ENCODE results near the gene LY6G6F. TPM values are rescaled to one million over a fixed set of nuclear protein-coding genes. Genes with fewer than 3 reads are reported as not detected.
A peak's percentile ranks its signal among the peaks of the same experiment; 100 is the strongest.
"Not testable (repeated sequence)": the region's sequence is repeated elsewhere in the genome, so short reads cannot be mapped to it uniquely, and the experiment has no call there.

The LY6G6F gene
- total and polyA plus RNA-seq, 2 experiments from 2014 or later = not detected

DNA sequence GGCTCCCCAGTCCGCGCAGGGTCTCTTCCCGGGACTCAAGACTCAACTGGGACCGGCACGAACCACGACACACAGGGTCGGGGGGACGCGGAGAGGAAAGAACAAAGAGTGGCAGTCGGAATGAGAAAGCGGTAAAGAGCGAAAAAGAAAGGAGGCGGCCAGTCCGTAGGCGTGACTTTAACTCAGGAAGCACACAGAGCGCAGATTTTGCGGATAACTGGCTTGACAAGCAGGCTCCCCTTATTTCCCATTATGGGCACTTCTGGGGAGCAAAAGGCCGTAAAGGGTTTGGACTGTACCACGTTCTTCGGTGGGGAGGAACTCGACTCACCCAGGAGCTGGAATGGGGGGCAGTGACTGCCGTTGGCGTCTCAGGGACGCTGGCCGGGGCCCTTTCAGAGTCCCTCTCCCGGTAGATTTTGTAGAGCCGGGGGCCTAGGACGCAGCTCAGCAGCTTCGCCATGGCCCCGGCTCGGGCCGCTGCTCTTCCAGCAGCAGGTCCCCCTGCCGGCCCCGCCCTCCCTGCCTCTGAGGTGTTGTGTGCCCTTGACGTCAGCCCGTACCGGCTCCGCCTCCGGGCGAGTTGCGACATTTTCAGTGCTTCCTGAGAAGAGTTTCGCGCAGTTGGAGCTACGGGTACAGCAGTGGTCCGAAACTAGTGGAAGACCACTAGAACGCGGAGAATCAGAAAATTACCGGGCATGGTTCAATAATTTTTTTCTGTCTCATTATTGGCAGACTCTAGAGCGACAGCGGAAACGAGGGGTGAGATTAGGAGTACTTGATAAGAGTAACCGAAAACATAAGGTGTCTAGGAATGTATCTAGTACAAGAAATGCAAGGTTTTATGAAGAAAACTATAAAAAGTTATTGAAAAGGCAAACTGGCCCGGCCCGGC, 3.6 kb upstream of the LY6G6F start, which contains the start of gene ABHD16A:
ABHD16A (minus strand) TSS at position 506 of the 898 bp plus-strand sequence; CDS start at position 463, 43 bp downstream.
- peak within 1 kb of the TSS; percentile 90 for H3K27ac ChIP-seq
- H3K79me2 ChIP-seq (ENCODE audit: insufficient read depth) = peaks cover 36% of the 10 kb centered on the region
- in situ Hi-C loops (cut with MboI) = no loop called here
- H3K9ac ChIP-seq = peak within 1 kb of the TSS; percentile 86
- TF ChIP-seq EZH2phosphoT487 (IDR thresholded peaks at IDR 0.05; ENCODE audit: insufficient read depth, low read depth) (no peak), EZH2 (IDR thresholded peaks at IDR 0.05; ENCODE audit: insufficient read depth, poor library complexity, severe bottlenecking) (no peak)
- H3F3A ChIP-seq (ENCODE audit: insufficient read depth) = no peaks in the 10 kb centered on the region
- peaks cover 6% of the 10 kb centered on the region; the same call in 1 of the 2 replicates for H3K36me3 ChIP-seq (ENCODE audit: low read depth)
- H3K27me3 ChIP-seq (replicated peaks; ENCODE audit: insufficient read depth) = no peaks in the 10 kb centered on the region
- no peaks in the 10 kb centered on the region for H4K20me1 ChIP-seq (ENCODE audit: insufficient read depth)
- no peaks in the 10 kb centered on the region for H3K9me2 ChIP-seq (ENCODE audit: insufficient read depth)
- peaks cover 8% of the 10 kb centered on the region for H3K4me1 ChIP-seq (ENCODE audit: insufficient read depth)
- peak within 1 kb of the TSS; percentile 99 for H3K4me2 ChIP-seq (ENCODE audit: unreplicated experiment)
- no peaks in the 10 kb centered on the region for H3K9me3 ChIP-seq (ENCODE audit: low read depth)
- peak; percentile 99 for DNase-seq
- peak within 1 kb of the TSS; percentile 96 for H2AFZ ChIP-seq
- H3K4me3 ChIP-seq = peak within 1 kb of the TSS; percentile 96
- 2% methylated on average over 48 to 54 of the region's 54 CpGs for WGBS, 2 experiments (ENCODE audit: low coverage in 1 of 2, low lambda C conversion rate in 2 of 2, missing lambda C conversion rate in 2 of 2)

GRCh38 chr6:31705931-31706330, 735 bp upstream of the LY6G6F start:
- in situ Hi-C loops (cut with MboI) = no loop called here
- no peak overlapping the region for H3K27ac ChIP-seq
- no peak overlapping the region for H3K9ac ChIP-seq

DNA sequence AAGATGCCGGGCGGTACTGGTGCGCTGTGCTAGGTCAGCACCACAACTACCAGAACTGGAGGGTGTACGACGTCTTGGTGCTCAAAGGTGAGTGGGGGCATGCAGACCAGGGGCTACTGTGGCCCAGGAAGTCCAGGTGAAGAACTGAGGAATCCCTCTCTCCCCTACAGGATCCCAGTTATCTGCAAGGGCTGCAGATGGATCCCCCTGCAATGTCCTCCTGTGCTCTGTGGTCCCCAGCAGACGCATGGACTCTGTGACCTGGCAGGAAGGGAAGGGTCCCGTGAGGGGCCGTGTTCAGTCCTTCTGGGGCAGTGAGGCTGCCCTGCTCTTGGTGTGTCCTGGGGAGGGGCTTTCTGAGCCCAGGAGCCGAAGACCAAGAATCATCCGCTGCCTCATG, 1.0 kb downstream of the LY6G6F start:
- in situ Hi-C loops (cut with MboI) = no loop called here
- WGBS, 2 experiments (ENCODE audit: low coverage in 1 of 2, low lambda C conversion rate in 2 of 2, missing lambda C conversion rate in 2 of 2) = 77 to 78% methylated on average over 10 of the region's 10 CpGs
- H3K27ac ChIP-seq = no peak overlapping the region

More at GRCh38 chr6:31705931-31706330, 735 bp upstream of the LY6G6F start:
- Histone ChIP-seq H3K79me2 (ENCODE audit: insufficient read depth) (peaks cover 19% of the 10 kb centered on the region), H3K4me3 (no peak overlapping the region), H4K20me1 (ENCODE audit: insufficient read depth) (no peaks in the 10 kb centered on the region), H3K9me2 (ENCODE audit: insufficient read depth) (no peaks in the 10 kb centered on the region), H3K4me1 (ENCODE audit: insufficient read depth) (peaks cover 8% of the 10 kb centered on the region), H3K27me3 (replicated peaks; ENCODE audit: insufficient read depth) (no peaks in the 10 kb centered on the region), H3K9me3 (ENCODE audit: low read depth) (no peaks in the 10 kb centered on the region), H3K4me2 (ENCODE audit: unreplicated experiment) (no peak overlapping the region), H2AFZ (no peak overlapping the region), H3K36me3 (ENCODE audit: low read depth) (no peaks in the 10 kb centered on the region), H3F3A (ENCODE audit: insufficient read depth) (no peaks in the 10 kb centered on the region)
- DNase-seq = no peak
- no peak for TF ChIP-seq EZH2 (IDR thresholded peaks at IDR 0.05; ENCODE audit: insufficient read depth, poor library complexity, severe bottlenecking)
- no peak for TF ChIP-seq EZH2phosphoT487 (IDR thresholded peaks at IDR 0.05; ENCODE audit: insufficient read depth, low read depth)
- WGBS, 2 experiments (ENCODE audit: low coverage in 1 of 2, low lambda C conversion rate in 2 of 2, missing lambda C conversion rate in 2 of 2) = 78 to 82% methylated on average over 5 to 6 of the region's 6 CpGs

DNA sequence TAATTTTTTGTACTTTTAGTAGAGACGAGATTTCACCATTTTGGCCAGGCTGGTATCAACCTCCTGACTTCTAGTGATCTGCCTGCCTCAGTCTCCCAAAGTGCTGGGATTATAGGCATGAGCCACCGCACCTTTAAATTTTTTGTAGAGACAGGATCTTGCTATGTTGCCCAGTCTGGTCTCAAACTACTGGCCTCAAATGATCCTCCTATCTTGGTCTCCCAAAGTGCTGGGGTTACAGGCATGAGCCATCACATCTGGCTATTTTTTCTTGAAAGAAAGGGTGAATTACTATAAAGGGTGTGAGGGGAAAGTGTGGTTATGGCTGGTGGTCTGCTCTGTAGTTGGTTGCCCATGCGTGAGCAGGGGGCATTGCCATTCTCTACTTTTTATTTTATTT, 1.6 kb downstream of the LY6G6F start:
- Histone ChIP-seq H3K9me3 (ENCODE audit: low read depth) (no peaks in the 10 kb centered on the region), H3K27me3 (replicated peaks; ENCODE audit: insufficient read depth) (no peaks in the 10 kb centered on the region), H3K79me2 (ENCODE audit: insufficient read depth) (no peaks in the 10 kb centered on the region), H3K4me3 (no peak overlapping the region), H3K4me1 (ENCODE audit: insufficient read depth) (no peaks in the 10 kb centered on the region), H4K20me1 (ENCODE audit: insufficient read depth) (no peaks in the 10 kb centered on the region), H2AFZ (no peak overlapping the region), H3K36me3 (ENCODE audit: low read depth) (no peaks in the 10 kb centered on the region), H3F3A (ENCODE audit: insufficient read depth) (no peaks in the 10 kb centered on the region), H3K4me2 (ENCODE audit: unreplicated experiment) (no peak overlapping the region), H3K27ac (no peak overlapping the region), H3K9ac (no peak overlapping the region), H3K9me2 (ENCODE audit: insufficient read depth) (no peaks in the 10 kb centered on the region)
- 75 to 82% methylated on average over 3 of the region's 3 CpGs for WGBS, 2 experiments (ENCODE audit: low coverage in 1 of 2, low lambda C conversion rate in 2 of 2, missing lambda C conversion rate in 2 of 2)
- in situ Hi-C loops (cut with MboI) = no loop called here
- no peak for DNase-seq
- TF ChIP-seq EZH2phosphoT487 (IDR thresholded peaks at IDR 0.05; ENCODE audit: insufficient read depth, low read depth) (no peak), EZH2 (IDR thresholded peaks at IDR 0.05; ENCODE audit: insufficient read depth, poor library complexity, severe bottlenecking) (no peak)

More for the DNA sequence above, 1.0 kb downstream of the LY6G6F start:
- no peaks in the 10 kb centered on the region for H4K20me1 ChIP-seq (ENCODE audit: insufficient read depth)
- no peaks in the 10 kb centered on the region for H3K27me3 ChIP-seq (replicated peaks; ENCODE audit: insufficient read depth)
- no peak overlapping the region for H2AFZ ChIP-seq
- H3K4me2 ChIP-seq (ENCODE audit: unreplicated experiment) = no peak overlapping the region
- H3K79me2 ChIP-seq (ENCODE audit: insufficient read depth) = peaks cover 1% of the 10 kb centered on the region
- DNase-seq = no peak
- H3F3A ChIP-seq (ENCODE audit: insufficient read depth) = no peaks in the 10 kb centered on the region
- H3K9me3 ChIP-seq (ENCODE audit: low read depth) = no peaks in the 10 kb centered on the region
- no peaks in the 10 kb centered on the region for H3K4me1 ChIP-seq (ENCODE audit: insufficient read depth)
- H3K36me3 ChIP-seq (ENCODE audit: low read depth) = no peaks in the 10 kb centered on the region
- no peaks in the 10 kb centered on the region for H3K9me2 ChIP-seq (ENCODE audit: insufficient read depth)
- no peak overlapping the region for H3K9ac ChIP-seq
- TF ChIP-seq EZH2 (IDR thresholded peaks at IDR 0.05; ENCODE audit: insufficient read depth, poor library complexity, severe bottlenecking) = no peak
- TF ChIP-seq EZH2phosphoT487 (IDR thresholded peaks at IDR 0.05; ENCODE audit: insufficient read depth, low read depth) = no peak
- no peak overlapping the region for H3K4me3 ChIP-seq

GRCh38 chr6:31709157-31709556, 2.5 kb downstream of the LY6G6F start:
- H2AFZ ChIP-seq; H3K9ac ChIP-seq; H3K9me2 ChIP-seq (ENCODE audit: insufficient read depth); H3K27me3 ChIP-seq (replicated peaks; ENCODE audit: insufficient read depth); in situ Hi-C loops (cut with MboI); H3F3A ChIP-seq (ENCODE audit: insufficient read depth); H3K4me3 ChIP-seq; H4K20me1 ChIP-seq (ENCODE audit: insufficient read depth); H3K9me3 ChIP-seq (ENCODE audit: low read depth); DNase-seq; H3K4me2 ChIP-seq (ENCODE audit: unreplicated experiment); H3K27ac ChIP-seq; H3K4me1 ChIP-seq (ENCODE audit: insufficient read depth); H3K79me2 ChIP-seq (ENCODE audit: insufficient read depth); H3K36me3 ChIP-seq (ENCODE audit: low read depth): not testable (repeated sequence)
- 76 to 82% methylated on average over 11 of the region's 11 CpGs for WGBS, 2 experiments (ENCODE audit: low coverage in 1 of 2, low lambda C conversion rate in 2 of 2, missing lambda C conversion rate in 2 of 2)
